ENCODE measurements around the gene ISCA2. TPM values are rescaled to one million over a fixed set of nuclear protein-coding genes. Genes with fewer than 3 reads are reported as not detected.

Gene ISCA2
- total RNA-seq, 1 experiment from 2014 or later: 26.9 TPM

DNA sequence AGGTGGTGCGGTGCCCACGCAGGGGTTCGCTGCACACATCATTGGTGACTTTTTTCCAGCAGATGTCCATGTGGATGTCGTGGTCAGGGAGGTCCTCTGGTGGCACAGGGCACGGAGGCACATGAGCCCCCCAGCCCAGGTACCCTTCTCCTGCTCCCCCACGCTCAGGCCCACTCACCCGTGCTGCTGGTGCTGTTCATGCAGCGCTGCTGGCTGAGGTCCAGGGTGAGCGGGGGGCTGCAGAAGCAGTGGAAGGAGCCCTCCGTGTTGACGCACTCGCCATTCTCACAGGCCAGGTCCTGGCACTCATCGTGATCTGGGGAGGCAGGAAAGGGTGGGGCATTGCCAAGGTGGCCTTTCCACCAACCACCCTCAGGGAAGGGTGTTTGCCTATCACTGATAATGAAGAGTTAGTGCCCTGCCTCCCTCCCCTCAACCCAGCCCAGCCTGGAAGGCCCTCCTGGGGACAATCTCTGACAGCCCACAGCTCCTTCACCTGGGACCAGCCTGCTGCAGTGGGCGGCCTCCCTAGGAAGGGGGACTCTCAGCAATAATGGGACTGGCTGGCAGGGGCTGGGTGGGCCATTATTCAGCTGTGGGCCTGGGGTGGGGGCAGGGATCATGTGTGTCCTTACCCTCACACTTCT, 9.8 kb downstream of the ISCA2 start:
- no peaks in the 10 kb centered on the region for H3K9me3 Mint-ChIP-seq (ENCODE audit: low read depth, unreplicated experiment)
- H3K4me3 Mint-ChIP-seq (ENCODE audit: low read depth, unreplicated experiment): no peak overlapping the region
- no peak overlapping the region for H3K27ac Mint-ChIP-seq (ENCODE audit: unreplicated experiment)
- no peaks in the 10 kb centered on the region for H3K4me1 Mint-ChIP-seq (ENCODE audit: low read depth, unreplicated experiment)
- peaks cover 6% of the 10 kb centered on the region for H3K36me3 Mint-ChIP-seq (ENCODE audit: insufficient read depth, unreplicated experiment)
- CTCF ChIA-PET: interaction anchor here (0.7 to 3.0 kb wide), 5 partner anchors 10 to 552 kb away, joined by 3 to 15 read pairs (median 4); partner anchors contain the start of genes ISCA2 and NPC2
- BruUV-seq (replicated peaks): no TSS peak
- no peak for DNase-seq
- H3K27me3 Mint-ChIP-seq (ENCODE audit: unreplicated experiment): peaks cover 20% of the 10 kb centered on the region
- intact Hi-C loops (cut with micrococcal nuclease; ENCODE audit: unreplicated experiment): no loop called here
- TF ChIP-seq, protein P1, sequence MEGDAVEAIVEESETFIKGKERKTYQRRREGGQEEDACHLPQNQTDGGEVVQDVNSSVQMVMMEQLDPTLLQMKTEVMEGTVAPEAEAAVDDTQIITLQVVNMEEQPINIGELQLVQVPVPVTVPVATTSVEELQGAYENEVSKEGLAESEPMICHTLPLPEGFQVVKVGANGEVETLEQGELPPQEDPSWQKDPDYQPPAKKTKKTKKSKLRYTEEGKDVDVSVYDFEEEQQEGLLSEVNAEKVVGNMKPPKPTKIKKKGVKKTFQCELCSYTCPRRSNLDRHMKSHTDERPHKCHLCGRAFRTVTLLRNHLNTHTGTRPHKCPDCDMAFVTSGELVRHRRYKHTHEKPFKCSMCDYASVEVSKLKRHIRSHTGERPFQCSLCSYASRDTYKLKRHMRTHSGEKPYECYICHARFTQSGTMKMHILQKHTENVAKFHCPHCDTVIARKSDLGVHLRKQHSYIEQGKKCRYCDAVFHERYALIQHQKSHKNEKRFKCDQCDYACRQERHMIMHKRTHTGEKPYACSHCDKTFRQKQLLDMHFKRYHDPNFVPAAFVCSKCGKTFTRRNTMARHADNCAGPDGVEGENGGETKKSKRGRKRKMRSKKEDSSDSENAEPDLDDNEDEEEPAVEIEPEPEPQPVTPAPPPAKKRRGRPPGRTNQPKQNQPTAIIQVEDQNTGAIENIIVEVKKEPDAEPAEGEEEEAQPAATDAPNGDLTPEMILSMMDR (IDR thresholded peaks at IDR 0.05; ENCODE audit: unreplicated experiment): no peak

GRCh38 chr14:74503938-74504335, 10.4 kb downstream of the ISCA2 start:
- TF ChIP-seq, protein P1 (IDR thresholded peaks at IDR 0.05; ENCODE audit: unreplicated experiment): no peak
- Mint-ChIP-seq H3K36me3 (ENCODE audit: insufficient read depth, unreplicated experiment) (peaks cover 6% of the 10 kb centered on the region), H3K4me3 (ENCODE audit: low read depth, unreplicated experiment) (no peak overlapping the region), H3K27ac (ENCODE audit: unreplicated experiment) (no peak overlapping the region), H3K27me3 (ENCODE audit: unreplicated experiment) (peaks cover 21% of the 10 kb centered on the region), H3K9me3 (ENCODE audit: low read depth, unreplicated experiment) (no peaks in the 10 kb centered on the region), H3K4me1 (ENCODE audit: low read depth, unreplicated experiment) (no peaks in the 10 kb centered on the region)
- BruUV-seq (replicated peaks): no TSS peak
- CTCF ChIA-PET: interaction anchor here (0.7 to 3.0 kb wide), 2 partner anchors 11 to 552 kb away, joined by 3 to 15 read pairs; partner anchors contain the start of genes ISCA2 and NPC2
- DNase-seq: no peak
- intact Hi-C loops (cut with micrococcal nuclease; ENCODE audit: unreplicated experiment): no loop called here

DNA sequence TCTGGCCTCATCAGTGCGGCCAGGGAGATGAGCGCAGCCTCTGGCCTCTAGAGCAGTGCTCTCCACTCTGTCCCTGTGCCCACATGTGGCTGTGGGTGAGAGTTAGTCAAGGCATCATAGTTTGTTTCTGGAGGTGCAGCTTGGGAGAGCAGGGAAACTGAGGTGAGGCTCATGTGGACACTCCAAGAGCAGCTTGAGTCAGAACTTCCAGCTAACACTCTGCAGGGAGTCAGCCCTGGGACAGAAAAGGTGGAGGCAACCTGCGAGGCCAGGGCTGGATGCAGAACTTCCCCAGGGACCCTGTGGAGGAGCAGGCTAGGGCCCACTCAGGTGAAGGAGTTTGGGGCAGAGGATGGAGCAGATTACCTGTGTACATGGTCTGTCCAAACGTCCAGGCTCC, 10.8 kb downstream of the ISCA2 start:
- H3K9me3 Mint-ChIP-seq (ENCODE audit: low read depth, unreplicated experiment): no peaks in the 10 kb centered on the region
- DNase-seq: no peak
- H3K27me3 Mint-ChIP-seq (ENCODE audit: unreplicated experiment): peaks cover 21% of the 10 kb centered on the region
- intact Hi-C loops (cut with micrococcal nuclease; ENCODE audit: unreplicated experiment): no loop called here
- CTCF ChIA-PET: interaction anchor here (3.0 kb wide), 1 partner anchor 11 kb away, joined by 15 read pairs; the partner anchor contains the start of genes ISCA2 and NPC2
- H3K4me1 Mint-ChIP-seq (ENCODE audit: low read depth, unreplicated experiment): no peaks in the 10 kb centered on the region
- no peak overlapping the region for H3K27ac Mint-ChIP-seq (ENCODE audit: unreplicated experiment)
- H3K36me3 Mint-ChIP-seq (ENCODE audit: insufficient read depth, unreplicated experiment): peaks cover 6% of the 10 kb centered on the region
- no TSS peak for BruUV-seq (replicated peaks)
- no peak overlapping the region for H3K4me3 Mint-ChIP-seq (ENCODE audit: low read depth, unreplicated experiment)
- TF ChIP-seq, protein P1 (IDR thresholded peaks at IDR 0.05; ENCODE audit: unreplicated experiment): no peak

GRCh38 chr14:74504874-74505720, 11.5 kb downstream of the ISCA2 start:
- Mint-ChIP-seq H3K4me1 (ENCODE audit: low read depth, unreplicated experiment) (no peaks in the 10 kb centered on the region), H3K36me3 (ENCODE audit: insufficient read depth, unreplicated experiment) (peaks cover 6% of the 10 kb centered on the region), H3K4me3 (ENCODE audit: low read depth, unreplicated experiment) (no peak overlapping the region), H3K27me3 (ENCODE audit: unreplicated experiment) (peaks cover 21% of the 10 kb centered on the region), H3K27ac (ENCODE audit: unreplicated experiment) (no peak overlapping the region), H3K9me3 (ENCODE audit: low read depth, unreplicated experiment) (no peaks in the 10 kb centered on the region)
- TF ChIP-seq, protein P1 (IDR thresholded peaks at IDR 0.05; ENCODE audit: unreplicated experiment): no peak
- intact Hi-C loops (cut with micrococcal nuclease; ENCODE audit: unreplicated experiment): no loop called here
- CTCF ChIA-PET: interaction anchor here (3.0 kb wide), 1 partner anchor 12 kb away, joined by 15 read pairs; the partner anchor contains the start of genes ISCA2 and NPC2
- no peak for DNase-seq
- no TSS peak for BruUV-seq (replicated peaks)

Data from Calu3 (cell line).